Measurements from ENCODE around the gene SLC25A22.

The SLC25A22 gene

DNA sequence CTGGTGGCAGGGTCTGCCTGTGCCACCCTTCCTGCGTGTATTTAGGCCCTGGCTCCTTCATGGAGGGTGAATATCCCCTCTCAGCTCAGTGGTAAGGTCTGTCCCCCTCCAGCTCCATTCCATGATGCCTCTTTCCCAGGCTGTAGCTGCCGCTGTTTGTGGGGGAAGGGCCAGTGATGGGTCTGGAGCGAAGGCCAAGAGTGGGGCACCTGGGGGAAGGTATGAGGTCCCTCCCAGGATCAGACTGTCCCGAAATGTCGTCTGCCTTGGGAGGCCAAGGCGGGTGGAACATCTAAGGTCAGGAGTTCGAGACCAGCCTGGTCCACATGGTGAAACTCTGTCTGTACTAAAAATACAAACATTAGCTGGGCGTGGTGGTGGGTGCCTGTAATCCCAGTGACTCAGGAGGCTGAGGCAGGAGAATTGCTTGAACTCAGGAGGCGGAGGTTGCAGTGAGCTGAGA is 35.8 kb upstream of the SLC25A22 start:
- ATAC-seq: no peak
- no peak for DNase-seq

DNA sequence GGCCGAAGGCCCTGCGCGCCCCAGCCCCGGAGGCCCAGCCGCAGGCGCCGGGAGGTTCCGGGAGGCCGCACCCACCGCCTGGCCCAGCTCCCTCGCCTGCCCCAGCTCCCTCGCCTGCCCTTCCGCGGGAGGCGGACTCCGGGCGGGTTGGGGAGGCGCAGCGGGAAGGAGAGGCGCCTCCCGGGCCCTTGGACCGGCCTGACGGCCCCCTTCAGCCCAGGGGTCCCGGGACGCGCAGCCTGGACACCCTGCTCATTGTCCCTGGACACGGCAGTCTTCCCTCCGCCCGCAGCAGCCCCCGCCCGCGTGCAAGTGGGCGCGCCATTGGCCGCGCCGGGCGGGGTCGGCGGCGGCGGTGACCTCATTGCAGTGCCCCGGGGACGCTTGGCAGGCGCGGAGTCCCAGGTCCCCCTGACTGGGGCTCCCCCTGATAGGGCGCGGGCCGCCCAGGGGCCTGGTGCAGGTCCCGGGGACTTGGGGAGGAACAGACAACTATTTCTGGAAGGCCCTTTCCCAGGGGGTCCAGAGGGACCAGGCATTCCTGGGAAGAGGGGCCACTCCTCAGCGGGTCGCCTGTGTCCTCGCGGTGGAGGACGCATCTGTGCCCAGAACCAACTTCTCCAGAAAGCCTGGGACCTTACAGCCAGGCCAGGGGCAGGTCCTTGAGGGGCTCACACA is 35.2 kb upstream of the SLC25A22 start:
- ATAC-seq (peak; percentile 21), DNase-seq (peak; percentile 64)

DNA sequence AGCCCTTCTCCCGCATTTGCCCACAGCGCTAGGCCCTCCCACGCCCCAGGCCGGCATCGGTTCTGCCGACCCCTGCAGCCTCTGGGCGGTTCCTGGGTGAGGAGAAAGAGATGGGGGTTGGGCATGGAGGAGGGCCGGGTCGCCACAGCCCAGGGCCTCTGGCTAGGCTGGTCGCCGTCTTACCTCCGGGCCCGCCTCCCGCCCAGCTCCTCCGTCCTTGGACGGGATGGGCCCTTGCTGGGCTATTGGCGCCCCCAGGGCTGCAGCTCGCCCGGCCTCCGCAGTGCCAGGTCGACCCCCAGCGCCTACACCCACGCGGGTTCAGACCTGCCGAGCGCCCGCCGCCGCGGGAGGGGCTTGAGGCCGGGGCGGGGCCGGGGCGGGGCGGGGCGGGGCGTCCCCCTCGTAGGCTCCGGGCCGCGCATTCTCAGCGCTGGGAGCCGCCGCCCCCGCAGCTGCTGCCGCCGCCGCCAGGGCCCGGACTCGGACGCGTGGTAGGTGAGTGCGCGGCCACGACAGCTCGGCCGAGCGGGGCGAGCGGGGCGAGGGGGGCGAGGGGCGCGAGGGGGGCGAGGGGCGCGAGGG is 34.5 kb upstream of the SLC25A22 start, which contains the start of gene CD151:
CD151 (plus strand) TSS at position 424 of the 585 bp plus-strand sequence. CDS start 3,118 bp downstream, outside the sequence.
- peak; percentile 35 for ATAC-seq
- peak; percentile 67 for DNase-seq

DNA sequence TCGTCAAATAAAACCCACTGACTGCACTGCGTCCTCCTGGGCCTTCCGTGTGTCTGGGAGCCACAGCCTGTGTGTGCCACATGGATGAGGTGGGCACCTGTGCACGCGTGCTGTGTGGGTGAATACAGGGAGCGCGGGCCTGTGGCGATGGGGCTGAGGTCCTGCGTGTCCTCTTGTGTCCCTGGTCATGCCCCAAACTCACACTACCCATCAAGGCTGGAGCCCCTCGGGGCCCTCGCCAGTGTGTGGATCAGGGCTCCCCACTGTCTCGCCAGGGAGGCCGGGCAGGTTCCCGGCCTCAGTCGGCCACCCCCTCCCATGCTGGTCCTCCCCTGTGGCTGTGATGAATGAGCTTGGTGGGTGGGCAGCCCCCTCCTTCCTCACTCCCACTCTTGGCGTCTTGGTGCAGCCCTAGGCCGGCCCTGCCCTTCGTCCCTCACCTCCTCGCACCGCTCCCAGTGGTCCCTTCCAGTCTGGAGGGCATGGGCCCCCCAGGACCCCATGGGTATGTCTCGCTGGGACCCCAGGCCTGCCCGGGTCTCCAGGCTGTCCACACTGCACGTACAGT is 34.0 kb upstream of the SLC25A22 start:
- ATAC-seq (no peak), DNase-seq (no peak)

DNA sequence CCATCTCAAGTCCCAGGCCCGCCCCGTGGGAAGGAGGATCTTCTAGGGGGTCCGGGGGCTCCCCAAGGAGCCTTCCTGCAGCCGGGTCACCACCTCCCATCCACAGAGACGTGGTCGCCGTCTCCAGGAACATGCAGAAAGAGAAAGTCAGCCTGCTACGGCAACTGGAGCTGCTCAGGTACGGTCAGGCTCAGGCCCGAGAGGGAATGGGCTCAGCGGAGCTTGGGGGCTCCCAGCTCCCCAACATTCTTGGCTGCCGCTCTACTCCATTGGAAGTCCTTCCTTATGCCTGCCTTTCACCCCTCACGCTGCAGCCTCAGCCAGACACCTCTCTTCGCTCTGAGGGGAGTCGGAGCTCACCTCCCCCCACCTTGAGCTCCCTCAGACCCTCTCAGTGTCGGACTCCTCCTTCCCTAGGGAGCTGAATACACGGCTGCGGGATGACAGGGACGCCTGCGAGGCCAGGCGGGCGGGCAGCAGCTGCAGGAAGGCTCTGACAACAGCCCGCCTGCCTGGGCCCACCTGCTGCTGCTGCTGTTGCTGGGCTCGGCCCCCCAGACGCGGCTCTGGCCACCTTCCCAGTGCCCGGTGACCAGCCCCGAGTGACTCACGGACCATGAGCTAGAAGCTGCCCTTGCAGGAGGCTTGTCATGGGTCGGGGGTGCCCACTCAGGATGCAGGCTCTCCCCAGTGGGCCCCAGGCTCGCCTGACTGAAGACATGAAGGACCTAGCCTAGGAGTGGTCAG is 33.2 kb upstream of the SLC25A22 start:
- no peak for DNase-seq
- ATAC-seq: no peak

DNA sequence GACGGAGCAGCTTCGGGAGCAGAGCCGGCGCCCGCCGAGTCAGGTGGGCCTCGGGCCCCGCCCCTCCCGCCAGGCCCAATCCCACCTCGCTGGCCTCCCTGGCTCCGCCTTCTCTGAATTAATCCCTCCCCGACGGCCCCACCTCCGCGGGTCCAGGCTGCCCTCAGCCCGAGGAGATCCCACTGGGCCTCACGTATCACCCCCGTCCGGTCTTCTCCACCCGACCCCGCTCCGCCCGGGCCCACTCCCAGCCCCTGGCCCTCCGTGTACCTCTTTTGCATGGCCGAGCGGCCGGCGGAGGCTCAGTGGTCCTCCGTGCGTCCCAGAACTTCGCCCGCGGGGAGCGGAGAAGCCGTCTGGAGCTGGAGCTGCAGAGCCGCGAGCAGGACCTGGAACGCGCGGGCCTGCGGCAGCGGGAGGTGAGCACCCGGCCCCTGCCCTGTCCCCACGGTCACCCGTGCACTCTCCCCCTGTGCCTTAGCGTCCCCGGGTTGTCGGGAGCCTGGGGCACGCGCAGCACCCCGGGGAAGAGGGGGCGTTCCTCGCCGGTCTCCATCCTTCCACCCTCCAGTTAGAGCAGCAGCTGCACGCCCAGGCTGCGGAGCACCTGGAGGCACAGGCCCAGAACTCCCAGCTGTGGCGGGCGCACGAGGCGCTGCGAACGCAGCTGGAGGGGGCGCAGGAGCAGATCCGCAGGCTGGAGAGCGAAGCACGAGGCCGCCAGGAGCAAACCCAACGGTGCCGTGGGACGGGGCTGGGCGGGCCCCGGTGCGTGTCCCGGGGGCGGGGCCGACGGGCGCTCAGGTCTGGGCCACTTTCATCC is 32.4 kb upstream of the SLC25A22 start:
- ATAC-seq: peak; percentile 66
- peak; percentile 77 for DNase-seq

DNA sequence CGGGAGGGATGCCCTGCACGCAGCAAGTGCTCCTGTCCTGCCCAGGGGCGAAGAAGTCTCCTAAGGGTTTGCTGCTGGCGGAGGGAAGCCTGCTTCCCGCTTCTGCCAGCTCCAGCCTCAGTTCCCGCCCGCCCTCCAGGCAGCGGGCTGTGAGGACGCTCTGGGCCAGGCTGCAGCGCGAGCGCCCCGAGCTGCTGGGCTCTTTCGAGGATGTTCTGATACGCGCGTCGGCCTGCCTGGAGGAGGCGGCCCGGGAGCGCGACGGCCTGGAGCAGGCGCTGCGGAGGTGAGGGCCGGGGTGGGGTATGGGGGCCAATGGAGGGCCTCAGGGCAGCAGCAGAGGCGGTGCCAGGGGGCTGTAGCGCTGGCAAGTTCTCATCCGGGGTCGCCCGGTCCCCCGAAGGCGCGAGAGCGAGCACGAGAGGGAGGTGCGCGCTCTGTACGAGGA is 31.8 kb upstream of the SLC25A22 start:
- DNase-seq (no peak), ATAC-seq (peak; percentile 2)

DNA sequence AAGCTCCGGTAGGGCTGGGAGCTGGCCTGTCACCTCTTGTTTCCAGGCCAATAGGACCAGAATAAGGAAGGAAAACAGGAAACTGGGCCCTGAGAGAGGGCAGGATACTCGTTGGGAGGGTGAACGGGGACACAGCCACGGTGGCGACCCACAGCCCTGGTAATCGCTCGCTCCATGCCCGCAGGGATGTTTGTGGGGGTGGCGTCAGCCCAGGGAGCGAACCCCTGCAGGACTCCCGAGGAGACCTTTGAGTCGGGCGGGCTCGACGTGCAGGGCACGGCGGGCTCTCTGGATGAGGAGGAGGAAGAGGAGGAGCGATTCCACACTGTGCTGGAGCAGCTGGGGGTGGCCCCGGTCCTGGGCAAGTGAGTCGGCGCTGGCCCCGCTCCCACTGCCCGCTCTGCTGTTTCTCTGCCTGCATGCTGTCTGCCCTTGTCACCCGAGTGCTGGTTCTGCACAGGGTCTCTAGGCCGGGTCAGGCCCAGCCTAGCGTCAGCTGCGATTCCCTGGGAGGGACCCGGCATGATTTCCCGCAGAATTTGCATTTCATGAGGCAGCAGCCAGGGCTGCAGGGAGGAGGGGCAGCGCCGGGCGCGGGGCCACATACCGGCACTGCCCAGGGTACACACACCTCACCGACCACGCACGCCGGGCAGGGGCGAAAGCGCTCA is 31.2 kb upstream of the SLC25A22 start:
- no peak for DNase-seq
- no peak for ATAC-seq

DNA sequence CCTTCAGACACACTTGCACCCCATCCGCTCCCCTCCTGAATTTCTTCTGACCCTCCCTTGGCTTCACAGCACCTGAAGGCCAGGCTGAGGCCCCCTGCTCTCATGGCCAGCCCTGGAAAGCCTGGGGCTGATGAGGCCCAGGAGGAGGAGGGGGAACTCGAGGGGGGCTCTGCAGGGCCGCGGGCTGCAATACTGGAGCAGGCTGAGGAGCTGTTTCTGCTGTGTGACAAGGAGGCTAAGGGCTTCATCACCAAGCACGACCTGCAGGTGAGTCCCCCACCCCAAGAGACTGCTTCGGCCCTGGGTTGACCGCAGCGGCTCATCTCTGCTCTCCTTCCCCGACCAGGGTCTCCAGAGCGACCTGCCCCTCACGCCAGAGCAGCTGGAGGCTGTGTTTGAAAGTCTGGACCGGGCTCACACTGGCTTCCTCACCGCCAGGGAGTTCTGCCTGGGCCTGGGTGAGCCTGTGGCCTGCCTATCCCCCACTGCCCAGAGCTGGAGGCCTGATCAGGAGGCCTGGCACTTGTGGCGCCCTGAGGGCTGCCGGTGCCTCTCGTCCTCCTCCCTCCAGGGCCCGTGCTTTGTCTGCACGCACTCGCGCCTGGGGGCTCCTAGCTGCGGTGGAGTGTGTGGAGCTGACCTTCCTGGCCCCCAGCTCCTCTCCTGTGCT is 30.6 kb upstream of the SLC25A22 start:
- ATAC-seq (no peak), DNase-seq (no peak)

DNA sequence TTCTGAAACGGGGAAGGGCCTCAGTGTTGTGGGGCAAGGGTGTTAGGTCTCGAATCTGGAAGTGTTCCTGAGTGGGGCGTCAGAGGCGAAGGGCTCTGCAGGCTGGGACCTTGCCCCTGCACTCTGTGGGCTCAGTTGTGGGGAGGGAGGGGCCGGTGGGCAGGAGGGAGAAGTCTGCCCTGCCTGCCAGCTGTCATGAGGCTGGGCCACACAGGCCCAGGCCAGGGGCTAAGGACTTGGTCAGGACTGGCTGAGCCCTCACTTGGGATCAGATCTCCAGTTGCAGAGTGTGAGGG is 29.8 kb upstream of the SLC25A22 start, which contains the start of gene CRACR2B:
CRACR2B (plus strand) TSS at position 23 of the 296 bp plus-strand sequence. CDS start 689 bp downstream, outside the sequence.
- no peak for DNase-seq
- ATAC-seq: no peak

DNA sequence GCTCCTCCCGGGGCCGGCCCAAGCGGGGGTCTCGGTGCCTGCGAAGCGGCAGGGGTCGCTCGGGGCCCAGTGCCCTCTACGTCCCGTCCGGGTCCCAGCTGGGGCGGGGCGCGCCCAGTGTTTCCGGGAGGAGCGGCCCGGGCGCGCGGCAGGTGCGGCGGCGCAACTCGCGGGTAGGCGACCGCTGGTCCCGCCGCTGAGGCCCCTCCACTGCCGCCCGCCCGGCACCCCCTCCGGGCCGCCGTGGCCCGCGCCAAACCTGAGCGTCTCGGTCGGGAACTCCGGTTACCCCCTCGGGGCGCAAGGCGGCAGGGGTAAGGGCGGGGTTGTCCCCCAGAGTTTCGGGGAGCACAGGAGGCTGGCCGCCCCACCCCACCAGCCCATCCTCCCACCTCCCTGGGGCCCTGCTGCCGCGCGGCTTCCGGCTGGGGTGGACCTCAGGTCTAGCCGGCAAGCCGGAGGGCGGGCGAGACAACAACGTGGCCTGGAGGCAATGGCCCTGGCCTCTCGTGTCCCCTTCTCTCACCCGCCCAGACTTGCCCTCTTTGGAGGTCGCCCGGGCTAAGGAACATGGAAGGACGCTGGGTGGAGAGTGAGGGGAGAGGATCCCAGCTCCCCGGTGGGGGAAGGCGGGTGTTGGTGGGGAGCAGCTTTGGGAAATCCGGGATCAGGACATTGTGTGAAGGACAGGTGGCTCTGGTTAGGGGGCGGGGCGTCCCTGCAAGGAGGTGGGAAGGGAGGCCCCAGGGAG is 29.2 kb upstream of the SLC25A22 start:
- ATAC-seq (no peak), DNase-seq (no peak)

DNA sequence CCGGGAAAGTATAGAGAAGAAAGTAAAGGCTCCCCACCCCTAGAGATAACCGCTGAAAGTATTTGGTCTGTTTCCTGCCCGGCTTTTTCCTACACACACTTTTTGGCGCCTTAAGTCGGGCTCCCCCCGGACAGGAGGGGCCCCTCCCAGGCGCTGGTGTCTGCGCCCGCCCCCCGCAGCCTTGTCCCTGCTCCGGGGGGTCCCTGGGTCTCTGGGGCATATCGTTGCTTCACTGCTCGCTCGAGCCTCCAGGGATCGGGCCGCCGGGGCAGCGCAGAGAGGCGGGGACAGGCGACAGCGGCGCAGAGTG is 28.7 kb upstream of the SLC25A22 start:
- no peak for ATAC-seq
- no peak for DNase-seq

DNA sequence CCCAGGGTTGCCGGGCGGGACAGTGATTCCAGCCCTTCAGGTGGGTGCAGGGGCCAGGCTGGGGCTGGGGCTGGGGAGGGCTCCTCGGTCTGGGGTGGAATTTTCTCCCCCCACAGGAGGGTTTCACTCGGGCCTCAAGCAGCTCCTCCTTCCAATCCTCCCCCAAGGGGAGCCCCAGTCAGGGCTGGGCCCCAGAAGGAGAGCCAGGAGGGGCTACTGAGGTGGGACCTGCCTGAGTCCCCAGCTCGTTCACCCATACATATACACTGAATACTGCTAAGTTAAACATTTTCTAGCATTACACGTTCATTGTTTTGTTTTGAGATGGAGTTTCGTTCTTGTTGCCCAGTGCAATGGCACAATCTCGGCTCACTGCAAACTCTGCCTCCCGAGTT is 28.1 kb upstream of the SLC25A22 start:
- no peak for ATAC-seq

DNA sequence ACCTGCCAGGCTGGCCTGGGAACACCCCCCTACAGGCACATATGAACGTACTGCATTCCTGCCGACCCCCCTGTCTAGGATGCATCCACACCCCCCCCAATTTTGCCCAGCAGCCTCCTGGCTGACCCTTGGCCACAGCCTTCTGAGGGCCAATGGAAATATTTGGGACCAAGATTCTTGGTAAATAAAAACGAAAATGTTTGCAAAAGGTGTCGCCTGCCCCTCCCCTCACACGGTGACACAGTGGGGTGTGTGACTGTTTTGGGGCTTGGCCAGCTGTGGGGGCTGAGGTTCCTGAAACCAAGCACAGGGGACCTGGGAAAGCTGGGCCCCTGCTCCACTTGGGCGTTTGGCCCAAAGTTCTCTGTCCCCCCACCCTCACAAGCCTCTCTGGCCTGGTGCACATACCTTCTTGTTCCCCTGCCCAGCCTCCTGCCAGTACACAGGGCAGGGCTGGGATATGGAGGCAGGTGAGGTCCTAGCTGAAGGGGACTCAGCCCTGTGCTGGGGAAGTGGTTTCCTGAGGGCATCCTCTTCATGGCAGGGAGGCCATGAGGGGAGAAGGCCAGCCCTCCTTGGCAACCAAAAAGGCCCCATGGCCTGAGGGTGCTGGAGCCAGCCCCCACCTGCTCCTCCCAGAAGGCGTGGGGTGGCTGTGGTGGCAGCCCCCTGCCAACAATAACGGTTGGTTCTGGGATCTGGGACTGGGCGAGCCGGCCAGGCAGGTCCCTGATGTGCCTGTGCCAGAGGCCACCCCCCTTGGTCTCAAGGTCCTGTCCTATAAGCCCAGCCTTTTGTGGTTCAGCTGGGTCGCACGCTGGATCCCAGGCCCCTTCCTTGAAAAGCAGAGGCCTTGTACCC is 27.5 kb upstream of the SLC25A22 start:
- DNase-seq (no peak), ATAC-seq (no peak)

More for the DNA sequence above, 28.1 kb upstream of the SLC25A22 start:
- DNase-seq: no peak

DNA sequence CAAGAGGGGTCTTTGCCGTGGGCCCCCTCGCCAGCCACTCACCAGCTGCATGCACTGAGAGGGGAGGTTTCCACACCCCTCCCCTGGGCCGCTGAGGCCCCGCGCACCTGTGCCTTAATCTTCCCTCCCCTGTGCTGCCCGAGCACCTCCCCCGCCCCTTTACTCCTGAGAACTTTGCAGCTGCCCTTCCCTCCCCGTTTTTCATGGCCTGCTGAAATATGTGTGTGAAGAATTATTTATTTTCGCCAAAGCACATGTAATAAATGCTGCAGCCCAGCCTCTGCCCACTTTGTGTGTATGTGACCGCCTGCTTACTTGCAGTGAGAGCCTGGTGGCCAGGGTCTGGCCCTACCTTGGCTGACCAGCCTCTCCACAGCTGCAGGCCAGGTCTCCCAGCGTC is 26.9 kb upstream of the SLC25A22 start:
- DNase-seq (no peak), ATAC-seq (no peak)

DNA sequence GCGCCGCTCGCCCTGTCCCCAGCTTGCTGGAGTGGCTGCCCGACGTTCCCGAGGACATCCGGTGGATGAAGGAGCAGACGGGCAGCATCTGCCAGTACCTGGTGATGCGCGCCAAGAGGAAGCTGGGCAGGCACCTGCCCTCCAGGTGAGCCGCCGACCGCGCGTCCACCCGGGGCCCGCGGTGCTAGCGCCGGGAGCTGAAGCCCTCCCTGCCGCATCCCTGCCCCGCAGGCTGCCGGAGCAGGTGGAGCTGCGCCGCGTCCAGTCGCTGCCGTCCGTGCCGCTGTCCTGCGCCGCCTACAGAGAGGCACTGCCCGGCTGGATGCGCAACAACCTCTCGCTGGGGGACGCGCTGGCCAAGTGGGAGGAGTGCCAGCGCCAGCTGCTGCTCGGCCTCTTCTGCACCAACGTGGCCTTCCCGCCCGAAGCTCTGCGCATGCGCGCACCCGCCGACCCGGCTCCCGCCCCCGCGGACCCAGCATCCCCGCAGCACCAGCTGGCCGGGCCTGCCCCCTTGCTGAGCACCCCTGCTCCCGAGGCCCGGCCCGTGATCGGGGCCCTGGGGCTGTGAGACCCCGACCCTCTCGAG is 26.3 kb upstream of the SLC25A22 start:
- DNase-seq (no peak), ATAC-seq (no peak)

DNA sequence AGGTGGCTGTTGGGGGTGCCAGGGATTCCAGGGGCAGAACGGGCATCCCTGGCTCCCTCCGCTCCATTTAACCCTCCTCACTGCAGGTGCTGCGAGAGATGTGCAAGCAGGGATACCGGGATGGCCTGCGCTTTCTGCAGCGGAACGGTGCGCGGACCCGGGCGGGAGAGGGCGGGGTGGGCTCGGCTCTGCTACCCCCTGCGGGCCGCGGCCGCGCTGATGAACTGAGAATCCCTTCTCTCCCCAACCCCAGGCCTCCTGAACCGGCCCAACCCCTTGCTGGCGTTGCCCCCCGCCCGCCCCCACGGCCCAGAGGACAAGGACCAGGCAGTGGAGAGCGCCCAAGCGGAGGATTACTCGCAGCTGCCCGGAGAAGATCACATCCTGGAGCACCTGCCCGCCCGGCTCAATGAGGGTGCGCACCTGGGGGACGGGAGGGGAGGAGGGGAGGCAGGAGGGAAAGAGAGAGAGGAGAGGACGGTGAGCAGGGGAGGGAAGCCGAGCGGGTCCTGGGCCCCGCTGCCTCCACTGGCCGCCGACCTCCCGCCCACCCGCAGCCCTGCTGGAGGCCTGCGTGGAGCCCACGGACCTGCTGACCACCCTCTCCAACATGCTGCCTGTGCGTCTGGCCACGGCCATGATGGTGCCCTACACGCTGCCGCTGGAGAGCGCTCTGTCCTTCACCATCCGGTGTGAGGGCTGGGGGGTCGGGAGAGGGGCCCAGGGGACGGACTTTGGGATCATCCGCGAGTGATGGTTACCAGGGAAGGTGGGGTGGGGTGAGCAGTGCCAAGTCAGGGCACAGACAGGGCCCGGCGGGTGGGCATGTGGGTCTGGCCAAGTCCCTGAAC is 25.6 kb upstream of the SLC25A22 start:
- no peak for DNase-seq
- ATAC-seq: no peak

Data from stimulated activated naive CD8-positive, alpha-beta T cell treated with anti-CD3 and anti-CD28 coated beads, Interleukin-15, Interleukin-2, amounts not matched to agents 100 U/mL and 50 U/mL, for 24 hours (primary cell).